ENCODE measurements around the gene STX8.

STX8 gene

GRCh38 chr17:9284884-9285283, 290.7 kb downstream of the STX8 start:
- H3K27me3 Mint-ChIP-seq: no peaks in the 10 kb centered on the region
- H3K36me3 Mint-ChIP-seq (ENCODE audit: low read depth): no peaks in the 10 kb centered on the region
- peaks cover 11% of the 10 kb centered on the region for H3K4me1 Mint-ChIP-seq (ENCODE audit: low read depth)
- no peak overlapping the region for H3K27ac Mint-ChIP-seq
- intact Hi-C loops (cut with micrococcal nuclease): no loop called here
- H3K4me3 Mint-ChIP-seq: no peak overlapping the region
- H3K9me3 Mint-ChIP-seq: no peaks in the 10 kb centered on the region

GRCh38 chr17:9283909-9284308, 291.7 kb downstream of the STX8 start:
- Mint-ChIP-seq H3K36me3 (ENCODE audit: low read depth) (no peaks in the 10 kb centered on the region), H3K4me1 (ENCODE audit: low read depth) (peaks cover 2% of the 10 kb centered on the region), H3K4me3 (no peak overlapping the region), H3K27ac (no peak overlapping the region), H3K9me3 (no peaks in the 10 kb centered on the region), H3K27me3 (no peaks in the 10 kb centered on the region)
- intact Hi-C loops (cut with micrococcal nuclease): no loop called here

GRCh38 chr17:9279893-9280292, 295.7 kb downstream of the STX8 start:
- H3K9me3 Mint-ChIP-seq: no peaks in the 10 kb centered on the region
- no peak overlapping the region for H3K27ac Mint-ChIP-seq
- no peaks in the 10 kb centered on the region for H3K27me3 Mint-ChIP-seq
- peaks cover 6% of the 10 kb centered on the region for H3K4me1 Mint-ChIP-seq (ENCODE audit: low read depth)
- H3K36me3 Mint-ChIP-seq (ENCODE audit: low read depth): no peaks in the 10 kb centered on the region
- H3K4me3 Mint-ChIP-seq: no peak overlapping the region
- intact Hi-C loops (cut with micrococcal nuclease): no loop called here

- intact Hi-C loops (cut with micrococcal nuclease): no loop called here
- Mint-ChIP-seq H3K4me3 (no peak overlapping the region), H3K36me3 (ENCODE audit: low read depth) (no peaks in the 10 kb centered on the region), H3K27me3 (no peaks in the 10 kb centered on the region), H3K4me1 (ENCODE audit: low read depth) (peaks cover 14% of the 10 kb centered on the region), H3K27ac (no peak overlapping the region), H3K9me3 (no peaks in the 10 kb centered on the region)
These were observed 300.6 kb downstream of the STX8 start for GRCh38 chr17:9274973-9275372.

GRCh38 chr17:9273428-9274391, 301.9 kb downstream of the STX8 start:
- Mint-ChIP-seq H3K4me3 (no peak overlapping the region), H3K27ac (no peak overlapping the region), H3K27me3 (no peaks in the 10 kb centered on the region), H3K36me3 (ENCODE audit: low read depth) (no peaks in the 10 kb centered on the region), H3K9me3 (no peaks in the 10 kb centered on the region), H3K4me1 (ENCODE audit: low read depth) (peaks cover 14% of the 10 kb centered on the region)
- intact Hi-C loops (cut with micrococcal nuclease): no loop called here

GRCh38 chr17:9272501-9273200, 303.0 kb downstream of the STX8 start:
- H3K4me3 Mint-ChIP-seq: no peak overlapping the region
- no peak overlapping the region for H3K27ac Mint-ChIP-seq
- H3K4me1 Mint-ChIP-seq (ENCODE audit: low read depth): peaks cover 14% of the 10 kb centered on the region

GRCh38 chr17:9271989-9272388, 303.6 kb downstream of the STX8 start:
- Mint-ChIP-seq H3K27me3 (no peaks in the 10 kb centered on the region), H3K4me1 (ENCODE audit: low read depth) (peaks cover 14% of the 10 kb centered on the region), H3K27ac (no peak overlapping the region), H3K4me3 (no peak overlapping the region), H3K9me3 (no peaks in the 10 kb centered on the region), H3K36me3 (ENCODE audit: low read depth) (no peaks in the 10 kb centered on the region)
- intact Hi-C loops (cut with micrococcal nuclease): no loop called here

More at GRCh38 chr17:9272501-9273200, 303.0 kb downstream of the STX8 start:
- Mint-ChIP-seq H3K36me3 (ENCODE audit: low read depth) (no peaks in the 10 kb centered on the region), H3K27me3 (no peaks in the 10 kb centered on the region), H3K9me3 (no peaks in the 10 kb centered on the region)
- intact Hi-C loops (cut with micrococcal nuclease): no loop called here

GRCh38 chr17:9270921-9271320, 304.7 kb downstream of the STX8 start:
- H3K4me3 Mint-ChIP-seq: no peak overlapping the region

GRCh38 chr17:9269350-9270035, 306.1 kb downstream of the STX8 start:
- intact Hi-C loops (cut with micrococcal nuclease): no loop called here
- Mint-ChIP-seq H3K9me3 (no peaks in the 10 kb centered on the region), H3K27ac (no peak overlapping the region), H3K4me3 (no peak overlapping the region), H3K27me3 (no peaks in the 10 kb centered on the region), H3K4me1 (ENCODE audit: low read depth) (peaks cover 8% of the 10 kb centered on the region), H3K36me3 (ENCODE audit: low read depth) (peaks cover 6% of the 10 kb centered on the region)

More at GRCh38 chr17:9270921-9271320, 304.7 kb downstream of the STX8 start:
- Mint-ChIP-seq H3K9me3 (no peaks in the 10 kb centered on the region), H3K27me3 (no peaks in the 10 kb centered on the region), H3K4me1 (ENCODE audit: low read depth) (peaks cover 14% of the 10 kb centered on the region), H3K36me3 (ENCODE audit: low read depth) (peaks cover 6% of the 10 kb centered on the region), H3K27ac (no peak overlapping the region)
- intact Hi-C loops (cut with micrococcal nuclease): no loop called here

GRCh38 chr17:9268546-9268945, 307.1 kb downstream of the STX8 start:
- intact Hi-C loops (cut with micrococcal nuclease): no loop called here
- Mint-ChIP-seq H3K4me3 (no peak overlapping the region), H3K4me1 (ENCODE audit: low read depth) (peaks cover 8% of the 10 kb centered on the region), H3K27ac (no peak overlapping the region), H3K9me3 (no peaks in the 10 kb centered on the region), H3K36me3 (ENCODE audit: low read depth) (peaks cover 6% of the 10 kb centered on the region), H3K27me3 (no peaks in the 10 kb centered on the region)

GRCh38 chr17:9266697-9267117, 308.9 kb downstream of the STX8 start:
- intact Hi-C loops (cut with micrococcal nuclease): no loop called here
- peaks cover 6% of the 10 kb centered on the region for H3K36me3 Mint-ChIP-seq (ENCODE audit: low read depth)

GRCh38 chr17:9266031-9266680, 309.5 kb downstream of the STX8 start:
- H3K27ac Mint-ChIP-seq: no peak overlapping the region

More at GRCh38 chr17:9266697-9267117, 308.9 kb downstream of the STX8 start:
- Mint-ChIP-seq H3K27ac (no peak overlapping the region), H3K9me3 (no peaks in the 10 kb centered on the region), H3K4me3 (no peak overlapping the region), H3K27me3 (no peaks in the 10 kb centered on the region), H3K4me1 (ENCODE audit: low read depth) (no peaks in the 10 kb centered on the region)

GRCh38 chr17:9261081-9262012, 314.3 kb downstream of the STX8 start:
- H3K27me3 Mint-ChIP-seq: peaks cover 2% of the 10 kb centered on the region
- H3K4me1 Mint-ChIP-seq (ENCODE audit: low read depth): peaks cover 12% of the 10 kb centered on the region
- no peak overlapping the region for H3K27ac Mint-ChIP-seq
- H3K9me3 Mint-ChIP-seq: no peaks in the 10 kb centered on the region
- intact Hi-C loops (cut with micrococcal nuclease): no loop called here
- no peak overlapping the region for H3K4me3 Mint-ChIP-seq
- H3K36me3 Mint-ChIP-seq (ENCODE audit: low read depth): peaks cover 5% of the 10 kb centered on the region

More at GRCh38 chr17:9266031-9266680, 309.5 kb downstream of the STX8 start:
- intact Hi-C loops (cut with micrococcal nuclease): no loop called here
- H3K4me3 Mint-ChIP-seq: no peak overlapping the region
- H3K36me3 Mint-ChIP-seq (ENCODE audit: low read depth): peaks cover 6% of the 10 kb centered on the region
- H3K27me3 Mint-ChIP-seq: no peaks in the 10 kb centered on the region
- no peaks in the 10 kb centered on the region for H3K4me1 Mint-ChIP-seq (ENCODE audit: low read depth)
- no peaks in the 10 kb centered on the region for H3K9me3 Mint-ChIP-seq

Data from dendritic cell treated with granulocyte-macrophage colony-stimulating factor and Interleukin-4, amounts not matched to agents 40 ng/mL and 50 ng/mL, for 4 days (primary cell).